Hematopoietic multipotent progenitor cell treated with erythropoietin and hydrocortisone succinate and interleukin-3 and kit ligand, for 6 days (in vitro differentiated cells): ENCODE results near the gene DENND1C.
"Not testable (repeated sequence)": the region's sequence is repeated elsewhere in the genome, so short reads cannot be mapped to it uniquely, and the experiment has no call there.

Source experiments
- DNase-seq: peaks from one replicate; pipeline ENCODE4 v3.0.0-alpha.2; 2015

DENND1C gene

GRCh38 chr19:6508028-6508771 is 26.6 kb upstream of the DENND1C start:
- DNase-seq: not testable (repeated sequence)

- DNase-seq: no peak
Measured at GRCh38 chr19:6503407-6504201, 22.0 kb upstream of the DENND1C start.

DNA sequence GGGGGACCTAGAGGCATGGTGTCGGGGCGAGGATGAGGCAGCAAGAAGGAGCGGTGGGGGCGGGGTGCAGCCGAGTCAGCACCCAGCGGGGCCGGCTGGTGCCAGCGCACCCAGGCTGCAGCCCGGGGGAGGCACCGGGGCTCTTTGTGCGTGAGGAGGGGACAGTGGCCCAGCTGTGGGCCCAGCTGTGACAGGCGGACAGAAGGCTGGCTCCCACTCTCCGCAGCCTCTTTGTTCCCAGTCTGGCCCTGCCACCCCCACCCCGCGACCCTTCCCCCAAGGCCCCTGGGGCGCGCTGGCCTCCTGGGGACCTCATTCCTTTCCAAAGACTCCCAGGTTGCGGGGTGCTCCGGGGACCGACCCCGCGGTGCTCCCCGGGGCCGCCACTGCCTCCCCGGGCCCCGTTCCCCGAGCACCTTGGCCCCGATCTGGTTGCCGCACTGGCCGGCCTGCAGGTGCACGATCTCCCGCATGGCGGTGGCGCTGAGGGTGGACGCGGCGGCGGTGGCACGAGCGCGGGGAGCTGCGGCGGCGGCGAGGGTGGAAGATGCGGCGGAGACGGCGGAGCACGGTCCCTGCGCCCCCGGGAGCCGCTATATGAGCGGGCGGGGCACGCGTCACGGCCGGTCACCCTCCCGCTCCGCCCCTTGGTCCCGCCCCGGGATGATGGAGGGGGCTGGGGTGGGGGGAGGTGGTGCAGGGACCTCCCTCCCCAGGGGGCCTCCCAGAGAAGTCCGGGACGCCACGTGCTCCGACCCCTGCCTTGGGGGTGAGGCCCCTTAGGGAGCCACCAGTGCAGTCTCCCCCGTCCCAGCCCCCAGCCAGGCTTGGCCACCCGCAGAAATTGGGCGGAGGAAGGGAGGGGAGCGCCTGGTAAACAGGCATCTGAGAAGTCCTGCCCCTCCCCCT is 20.4 kb upstream of the DENND1C start, which contains the start of gene TUBB4A:
Gene TUBB4A (minus strand): TSS at position 570 of the 909 bp plus-strand sequence. CDS start 97 bp downstream, at position 473.
- no peak for DNase-seq

DNA sequence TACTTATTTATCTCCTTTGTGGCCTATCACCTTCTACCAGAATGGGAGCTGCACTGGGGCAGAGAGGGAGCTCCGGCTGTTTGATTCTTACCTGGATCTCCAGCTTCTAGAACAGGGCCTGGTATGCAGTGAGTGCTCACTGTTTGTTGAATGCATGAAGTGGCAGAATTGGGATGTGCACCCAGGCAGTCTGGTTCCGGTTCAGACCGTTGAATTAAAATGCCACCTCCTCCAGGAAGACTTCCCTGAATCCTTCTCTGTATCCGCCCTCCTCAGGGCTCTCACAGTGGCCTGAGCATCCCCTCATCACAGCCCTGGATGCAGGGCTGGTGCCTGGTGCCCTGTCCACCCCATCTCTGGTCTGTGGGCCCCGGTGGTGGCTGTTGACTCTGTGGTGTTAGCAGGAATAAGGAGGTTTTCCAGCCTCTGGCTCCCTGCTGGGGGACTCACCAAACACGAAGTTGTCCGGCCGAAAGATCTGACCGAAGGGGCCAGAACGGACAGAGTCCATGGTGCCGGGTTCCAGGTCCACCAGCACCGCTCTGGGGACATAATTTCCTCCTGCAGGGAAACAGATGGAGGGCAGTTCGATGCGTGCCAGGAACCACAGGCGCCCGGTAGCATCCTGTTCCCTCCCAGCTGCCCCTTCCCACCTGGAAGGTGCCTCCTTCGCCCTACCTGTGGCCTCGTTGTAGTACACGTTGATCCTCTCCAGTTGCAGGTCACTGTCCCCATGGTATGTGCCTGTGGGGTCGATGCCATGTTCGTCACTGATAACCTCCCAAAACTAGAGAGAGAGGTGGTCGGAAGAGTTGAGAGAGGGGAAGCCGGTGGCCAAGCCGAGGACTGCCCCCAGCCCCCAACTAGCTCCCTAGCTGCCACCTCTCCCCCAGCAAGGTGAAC is 19.5 kb upstream of the DENND1C start:
- DNase-seq: no peak

DNA sequence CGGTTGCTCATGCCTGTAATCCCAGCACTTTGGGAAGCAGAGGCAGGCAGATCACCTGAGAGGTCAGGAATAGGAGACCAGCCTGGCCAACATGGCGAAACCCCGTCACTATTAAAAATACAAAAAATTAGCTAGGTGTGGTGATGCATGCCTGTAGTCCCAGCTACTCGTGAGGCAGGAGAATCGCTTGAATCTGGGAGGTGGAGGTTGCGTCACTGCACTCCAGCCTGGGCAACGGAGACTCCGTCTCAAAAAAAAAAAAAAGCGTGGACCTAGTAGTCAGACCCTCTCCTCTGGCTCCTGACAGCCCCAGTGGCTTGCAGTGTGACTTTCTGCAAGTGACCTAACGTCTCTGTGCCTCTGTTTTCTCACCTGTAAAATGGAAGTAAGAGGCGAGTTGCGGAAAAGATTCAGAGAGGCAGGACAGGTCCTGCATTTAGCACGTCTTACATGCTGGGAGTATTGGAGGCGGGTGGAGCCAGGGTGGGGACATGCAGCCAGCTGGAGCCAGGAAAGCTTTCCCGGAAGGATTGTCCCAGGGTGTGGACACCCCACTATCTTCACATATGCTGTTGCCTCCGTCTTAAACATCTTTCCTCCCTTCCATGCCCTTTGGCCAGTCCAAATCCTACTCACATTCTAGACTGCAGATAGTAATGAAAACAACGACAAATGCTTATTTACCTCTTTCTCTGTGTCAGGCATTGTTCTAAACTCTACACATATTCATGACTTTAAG is 17.6 kb upstream of the DENND1C start:
- DNase-seq: no peak

DNA sequence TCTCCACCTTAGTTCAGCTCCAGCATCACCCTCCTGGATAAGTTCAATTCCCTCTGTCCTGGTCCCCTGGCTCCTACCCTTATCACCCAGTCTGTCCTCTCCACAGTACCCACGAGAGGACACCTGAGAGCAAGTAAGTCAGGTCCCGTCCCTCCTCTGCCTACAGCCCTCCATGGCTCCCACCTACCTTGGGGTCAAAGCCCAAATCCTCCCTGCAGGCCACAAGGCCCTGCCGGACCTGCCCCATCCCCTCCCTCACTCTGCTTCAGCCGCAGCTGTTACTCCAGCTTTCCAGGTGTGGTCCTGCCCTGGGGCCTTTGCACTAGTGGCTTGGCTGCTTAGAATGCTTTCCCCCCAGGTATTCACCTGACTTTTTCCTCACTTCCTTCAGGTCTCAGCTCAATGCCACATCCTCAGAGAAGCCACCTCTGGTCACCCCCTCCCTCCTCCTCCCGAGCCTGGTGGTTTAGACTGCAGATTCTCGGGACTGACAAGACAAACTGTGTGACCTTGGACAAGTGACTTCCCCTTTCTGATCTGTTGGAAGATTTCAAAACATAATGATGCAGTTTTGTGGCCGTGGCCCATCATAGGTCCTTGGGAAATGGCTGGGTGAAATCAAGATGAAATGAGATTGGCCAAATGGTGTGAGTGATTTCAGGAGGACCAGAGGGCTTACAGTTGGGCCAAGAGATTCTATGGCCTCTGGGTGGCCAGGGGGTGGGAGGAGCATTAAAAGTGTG is 16.9 kb upstream of the DENND1C start:
- DNase-seq: peak; percentile 66

DNA sequence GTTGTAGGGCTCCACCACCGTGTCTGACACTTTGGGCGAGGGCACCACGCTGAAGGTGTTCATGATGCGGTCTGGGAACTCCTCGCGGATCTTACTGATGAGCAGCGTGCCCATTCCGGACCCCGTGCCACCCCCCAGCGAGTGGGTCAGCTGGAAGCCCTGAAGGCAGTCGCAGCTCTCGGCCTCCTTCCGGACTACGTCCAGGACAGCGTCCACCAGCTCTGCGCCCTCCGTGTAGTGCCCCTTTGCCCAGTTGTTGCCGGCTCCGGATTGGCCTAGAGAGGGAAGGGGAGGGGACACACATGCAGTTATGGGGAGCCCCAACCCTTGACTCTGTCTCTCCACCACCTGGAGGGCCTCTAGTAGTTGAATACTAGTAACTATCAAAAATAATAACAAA is 14.4 kb upstream of the DENND1C start:
- no peak for DNase-seq

DNA sequence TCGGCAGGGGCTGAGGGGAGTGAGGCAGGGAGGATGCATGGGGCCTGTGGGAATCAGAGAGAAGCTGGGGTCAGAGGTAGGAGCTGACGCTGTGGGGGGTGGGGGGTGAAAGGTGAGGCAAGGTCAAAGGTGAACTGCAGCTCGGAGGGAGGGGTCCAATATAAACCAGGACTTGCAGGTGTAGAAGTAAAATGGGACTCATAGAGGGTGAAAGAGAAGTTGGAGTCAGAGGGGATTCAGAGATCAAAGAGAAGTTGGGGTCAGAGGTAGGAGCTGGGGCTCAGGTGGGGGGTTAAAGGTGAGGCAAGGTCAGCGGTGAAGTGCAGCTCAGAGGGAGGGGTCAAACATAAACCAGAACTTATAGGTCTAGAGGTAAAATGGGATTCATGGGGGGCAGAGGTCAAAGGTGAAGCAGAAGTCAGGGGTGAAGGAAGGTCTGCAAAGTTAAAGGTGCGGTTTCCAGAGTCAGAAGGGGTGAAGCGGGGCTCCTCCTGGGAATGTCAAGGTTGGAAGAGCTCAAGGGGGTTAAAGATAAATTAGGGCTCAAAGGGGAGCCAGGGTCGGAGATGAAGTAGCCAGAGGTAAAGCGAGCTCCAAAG is 12.9 kb upstream of the DENND1C start:
- DNase-seq: no peak

- no peak for DNase-seq
Measured at GRCh38 chr19:6491802-6492592, 10.4 kb upstream of the DENND1C start.

DNA sequence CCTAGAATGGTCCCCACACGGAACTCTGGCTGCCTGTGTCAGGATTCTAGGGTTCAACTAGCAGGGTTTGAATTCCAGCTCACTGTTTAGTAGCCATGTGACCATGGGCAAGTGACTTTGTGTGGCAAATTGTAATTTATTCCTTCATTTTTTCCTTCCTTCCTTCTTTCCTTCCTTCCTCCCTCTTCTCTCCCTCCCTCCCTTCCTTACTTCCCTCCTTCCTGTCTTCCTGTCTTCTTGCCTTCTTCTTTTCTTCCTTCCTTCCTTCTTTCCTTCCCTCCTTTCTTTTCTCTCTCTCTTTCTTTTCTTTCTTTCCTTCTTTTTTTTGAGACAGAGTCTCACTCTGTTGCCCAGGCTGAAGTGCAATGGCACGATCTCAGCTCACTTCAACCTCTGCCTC is 8.5 kb upstream of the DENND1C start:
- DNase-seq: no peak

DNA sequence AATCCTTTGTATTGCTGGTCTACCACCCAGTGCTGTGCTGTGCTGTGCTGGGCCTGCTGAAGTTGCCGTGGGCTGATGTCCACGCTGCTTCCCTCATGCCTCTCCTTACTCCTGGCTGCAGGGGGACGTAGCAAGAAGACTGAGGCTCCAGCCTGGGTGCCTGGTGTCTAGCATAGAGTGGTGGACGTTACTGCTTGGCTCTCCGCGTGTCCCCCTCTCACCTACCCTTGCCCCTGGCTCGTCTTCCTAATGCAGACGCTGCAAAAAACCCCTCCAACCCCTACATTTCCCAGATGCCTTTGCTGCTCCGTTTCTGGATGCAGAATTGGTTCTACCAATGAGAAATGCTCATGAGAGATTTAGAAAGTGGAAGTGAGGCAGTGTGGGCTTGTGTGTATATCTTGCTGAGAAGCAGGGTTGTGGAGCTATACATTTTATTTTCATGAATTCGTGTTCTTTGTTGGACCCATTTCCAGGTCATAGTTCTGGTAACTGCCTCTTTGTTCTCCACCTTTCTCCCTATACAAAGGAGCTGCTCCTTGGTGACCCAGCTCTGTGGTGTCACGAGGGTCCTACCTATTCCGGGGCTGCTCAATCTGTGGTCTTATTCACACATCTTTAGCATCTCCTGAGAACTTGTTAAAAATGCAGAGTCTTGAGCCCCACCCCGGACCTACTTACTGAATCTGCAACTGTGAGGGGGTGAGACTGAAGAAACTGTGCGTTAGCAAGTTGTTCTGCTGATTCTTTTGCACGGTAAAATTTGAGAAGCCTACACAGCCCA is 7.9 kb upstream of the DENND1C start:
- DNase-seq: no peak

DNA sequence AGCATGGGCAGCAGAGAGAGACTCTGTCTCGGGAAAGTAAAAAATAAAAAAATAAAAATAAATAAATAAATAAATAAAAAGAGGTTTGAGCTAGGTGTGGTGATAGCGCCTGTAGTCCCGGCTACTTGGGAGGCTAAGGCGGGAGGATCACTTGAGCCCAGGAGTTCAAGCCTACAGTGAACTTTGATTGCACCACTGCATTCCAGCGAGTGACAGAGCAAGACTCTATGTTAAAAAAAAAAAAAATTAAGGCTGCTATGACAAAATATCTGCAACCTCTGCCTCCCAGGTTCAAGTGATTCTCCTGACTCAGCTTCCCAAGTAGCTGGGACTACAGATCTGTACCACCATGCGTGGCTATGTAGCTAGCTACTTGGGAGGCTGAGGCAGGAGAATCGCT is 3.2 kb upstream of the DENND1C start:
- no peak for DNase-seq

- no peak for DNase-seq
Measured at GRCh38 chr19:6484230-6484629, 2.6 kb upstream of the DENND1C start.

- DNase-seq: no peak
Measured at GRCh38 chr19:6483235-6483634, 1.6 kb upstream of the DENND1C start.

GRCh38 chr19:6482343-6482686 is 728 bp upstream of the DENND1C start:
- DNase-seq: no peak

DNA sequence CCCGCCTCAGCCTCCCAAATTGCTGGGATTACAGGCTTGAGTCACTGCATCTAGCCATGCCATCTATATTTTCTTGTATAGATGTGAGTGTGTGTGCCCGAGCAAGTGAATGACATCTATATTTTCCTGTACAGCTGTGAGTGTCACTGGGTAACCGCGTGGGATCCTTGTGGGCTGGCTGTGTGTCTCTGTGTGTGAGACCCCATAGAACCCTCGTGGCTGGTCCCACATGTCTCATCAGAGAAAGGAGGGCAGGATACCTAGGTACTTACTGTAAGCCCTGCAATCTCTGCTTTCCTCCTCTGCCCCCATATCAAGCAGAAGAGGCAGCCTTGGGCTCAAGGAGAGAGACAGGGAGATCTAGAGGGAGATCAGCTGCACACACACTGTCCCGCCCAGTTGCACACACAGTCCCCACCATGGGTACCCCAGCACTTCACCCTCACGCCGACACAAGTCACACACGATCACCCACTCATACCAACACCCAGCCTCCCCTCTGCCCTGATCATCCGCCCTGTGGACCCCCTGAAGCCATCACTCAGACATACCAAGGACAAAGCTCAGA is 655 bp downstream of the DENND1C start:
- DNase-seq: no peak

DNA sequence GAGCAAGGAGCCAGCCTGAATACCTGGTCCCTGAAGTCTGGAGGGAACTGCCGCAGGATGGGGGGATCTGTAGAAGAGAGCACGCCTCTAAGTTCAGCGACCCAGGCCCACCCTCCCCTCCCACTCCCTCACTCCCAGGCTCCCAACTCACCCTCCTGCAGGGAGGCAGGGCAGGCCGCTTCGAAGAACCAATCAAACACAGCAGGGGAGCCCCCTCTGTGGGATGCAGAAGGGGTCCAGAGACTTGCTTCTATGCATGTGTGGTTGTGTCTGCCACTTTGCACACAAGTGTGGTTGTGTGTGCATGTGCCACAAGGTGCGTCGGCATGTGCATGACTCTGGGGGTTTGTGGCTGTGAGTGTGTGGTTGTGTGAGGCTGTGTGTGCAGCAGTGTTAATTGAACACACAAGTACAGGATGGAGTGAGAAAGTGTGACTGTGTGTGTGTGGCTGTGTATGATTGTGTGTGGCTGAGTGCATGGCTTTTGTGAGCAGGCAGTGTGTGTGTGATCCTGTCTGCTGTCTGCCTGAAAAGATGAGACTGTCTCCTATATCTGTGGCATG is 1.7 kb downstream of the DENND1C start:
- DNase-seq: no peak

GRCh38 chr19:6478815-6479214 is 2.8 kb downstream of the DENND1C start:
- no peak for DNase-seq
